Neural crest cell (in vitro differentiated cells): Measurements from ENCODE around the gene LDLRAD3. TPM values are rescaled to one million over a fixed set of nuclear protein-coding genes. Genes with fewer than 3 reads are reported as not detected.

Experiments
- DNase-seq: peaks from one replicate; pipeline ENCODE4 v3.0.0; 2021; ENCODE audit warnings: low read depth, mixed read lengths, low spot score
- H3K27ac Mint-ChIP-seq: one replicate; pipeline ENCODE4 v1.8.0; 2021; ENCODE audit warnings: mild to moderate bottlenecking, mixed read lengths; ENCODE audit not compliant: unreplicated experiment
- H3K27me3 Mint-ChIP-seq: 2 replicates; pipeline ENCODE4 v1.8.0; 2021; ENCODE audit warnings: low read depth, mild to moderate bottlenecking, mixed read lengths
- H3K36me3 Mint-ChIP-seq: 2 replicates; pipeline ENCODE4 v1.8.0; 2021; ENCODE audit warnings: low read depth, mild to moderate bottlenecking, mixed read lengths
- H3K4me1 Mint-ChIP-seq: 2 replicates; pipeline ENCODE4 v1.8.0; 2021; ENCODE audit warnings: mixed read lengths
- H3K4me3 Mint-ChIP-seq: one replicate; pipeline ENCODE4 v1.8.0; 2021; ENCODE audit warnings: mild to moderate bottlenecking, mixed read lengths
- H3K9me3 Mint-ChIP-seq: 2 replicates; pipeline ENCODE4 v1.8.0; 2021; ENCODE audit warnings: mixed read lengths
- CTCF ChIP-seq: fragments of 200-600 bp; sonication (generic); conservative IDR thresholded peaks from 2 replicates; pipeline ENCODE4 v1.5.0; 2021; ENCODE audit warnings: antibody characterized with exemption, mild to moderate bottlenecking
- total RNA-seq: library from RNA; stranded (reverse); gene quantifications from 2 replicates; pipeline ENCODE4 v1.2.1, GENCODE V29; 2021

Gene LDLRAD3
- total RNA-seq, 1 donor from 2014 or later, result 30.1 TPM

DNA sequence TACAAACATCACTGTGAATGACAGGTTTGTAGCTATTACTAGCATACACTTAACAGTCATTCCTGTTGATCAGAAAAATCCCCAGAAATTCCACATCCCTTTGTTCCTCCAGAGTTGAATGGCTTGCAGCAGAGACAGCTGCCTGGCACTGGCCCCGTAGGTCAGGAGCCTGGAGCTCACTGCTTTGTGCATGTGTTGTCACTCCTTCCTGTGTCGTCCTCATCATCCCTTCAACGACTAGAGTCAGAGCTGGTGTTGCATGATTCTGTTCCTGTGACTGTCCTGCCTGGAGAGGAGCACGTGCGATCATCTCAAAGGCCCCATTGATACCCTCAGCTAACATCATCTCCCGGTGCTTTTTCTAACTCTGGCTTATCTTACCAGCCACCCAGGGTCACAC, 58.3 kb downstream of the LDLRAD3 start:
- Mint-ChIP-seq H3K27ac (peak overlapping the region; percentile 99), H3K36me3 (peaks cover 30% of the 10 kb centered on the region), H3K27me3 (no peaks in the 10 kb centered on the region), H3K4me3 (peak overlapping the region; percentile 59), H3K9me3 (peaks cover 12% of the 10 kb centered on the region), H3K4me1 (peaks cover 61% of the 10 kb centered on the region)
- DNase-seq, result peak; percentile 47
- no peak for TF ChIP-seq CTCF

DNA sequence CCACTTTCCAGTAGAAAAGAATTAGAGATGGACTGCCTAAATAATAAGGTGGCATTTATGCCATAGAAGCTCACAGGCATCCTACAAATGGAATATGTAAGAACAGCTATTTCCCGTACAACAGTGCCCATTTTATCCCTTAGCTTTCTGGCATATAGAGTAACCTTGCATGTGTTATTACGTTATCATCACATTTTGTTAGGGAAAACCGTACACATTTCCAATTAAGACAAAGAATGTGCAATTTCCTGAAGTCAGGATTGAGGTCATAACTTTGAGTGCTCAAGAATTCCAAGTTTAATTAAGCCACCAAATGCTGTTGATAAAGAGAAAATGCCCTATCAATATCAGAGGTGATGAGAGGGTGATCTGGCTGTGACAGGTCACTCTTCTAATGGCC, 58.9 kb downstream of the LDLRAD3 start:
- DNase-seq, result no peak
- H3K4me1 Mint-ChIP-seq, result peaks cover 66% of the 10 kb centered on the region
- peak overlapping the region; percentile 99 for H3K27ac Mint-ChIP-seq

GRCh38 chr11:36006556-36006955, 62.7 kb downstream of the LDLRAD3 start:
- Mint-ChIP-seq H3K4me1 (peaks cover 51% of the 10 kb centered on the region), H3K36me3 (peaks cover 23% of the 10 kb centered on the region), H3K27me3 (no peaks in the 10 kb centered on the region), H3K27ac (no peak overlapping the region), H3K4me3 (no peak overlapping the region), H3K9me3 (peaks cover 12% of the 10 kb centered on the region)
- no peak for DNase-seq
- TF ChIP-seq CTCF, result no peak

More for the DNA sequence above, 58.9 kb downstream of the LDLRAD3 start:
- Mint-ChIP-seq H3K9me3 (peaks cover 12% of the 10 kb centered on the region), H3K36me3 (peaks cover 27% of the 10 kb centered on the region), H3K27me3 (no peaks in the 10 kb centered on the region), H3K4me3 (no peak overlapping the region)
- no peak for TF ChIP-seq CTCF

DNA sequence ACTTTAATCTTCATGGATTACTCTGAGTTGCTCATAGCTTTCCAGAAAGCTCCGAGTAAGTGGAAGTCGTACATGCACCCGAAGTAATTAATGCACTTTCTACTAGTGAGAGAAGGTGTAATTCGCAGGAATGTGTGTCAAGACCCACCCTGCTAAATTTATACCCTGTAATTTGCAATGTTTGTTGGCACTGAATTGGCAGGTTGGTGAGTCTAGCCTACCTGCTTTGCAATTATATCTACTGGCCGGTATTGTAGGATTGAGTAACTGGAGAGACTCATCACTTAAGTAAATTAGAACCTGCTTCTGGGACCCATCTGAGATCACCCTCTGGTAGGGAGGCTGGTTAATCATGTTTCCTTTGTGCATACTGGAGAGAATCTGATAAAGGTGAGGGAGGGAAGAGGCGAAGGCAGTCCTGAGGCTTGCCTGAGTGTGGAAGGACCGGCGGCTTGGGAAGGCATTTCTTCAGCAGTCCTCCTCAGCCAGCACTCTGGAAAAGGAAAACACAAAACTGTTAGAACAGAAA, 63.3 kb downstream of the LDLRAD3 start:
- Mint-ChIP-seq H3K36me3 (peaks cover 23% of the 10 kb centered on the region), H3K27ac (no peak overlapping the region)

DNA sequence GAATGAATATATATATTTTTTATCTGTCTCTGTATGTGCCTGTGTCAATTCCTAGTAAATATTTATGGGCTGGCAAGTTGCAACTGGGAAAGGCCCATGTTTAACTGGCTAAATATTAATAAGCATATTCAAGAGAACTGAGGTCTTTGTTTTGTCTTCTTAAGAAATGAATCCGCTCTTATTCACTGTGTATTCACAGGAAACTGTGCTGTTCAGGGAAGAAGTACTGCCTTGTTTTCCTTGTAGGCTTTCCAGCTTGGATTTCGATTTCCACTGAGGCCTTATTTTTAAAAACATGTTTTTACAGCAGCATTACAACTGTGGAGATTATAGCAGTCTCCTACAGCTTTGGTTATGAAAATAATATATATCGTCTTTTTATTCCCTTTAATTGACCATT, 64.7 kb downstream of the LDLRAD3 start:
- no peak for DNase-seq
- H3K4me1 Mint-ChIP-seq, result peaks cover 40% of the 10 kb centered on the region
- H3K27me3 Mint-ChIP-seq, result no peaks in the 10 kb centered on the region
- H3K9me3 Mint-ChIP-seq, result peaks cover 9% of the 10 kb centered on the region
- no peak for TF ChIP-seq CTCF
- peaks cover 19% of the 10 kb centered on the region for H3K36me3 Mint-ChIP-seq
- peak overlapping the region; percentile 79 for H3K27ac Mint-ChIP-seq
- no peak overlapping the region for H3K4me3 Mint-ChIP-seq

More for the DNA sequence above, 63.3 kb downstream of the LDLRAD3 start:
- Mint-ChIP-seq H3K27me3 (no peaks in the 10 kb centered on the region), H3K4me3 (no peak overlapping the region), H3K9me3 (peaks cover 12% of the 10 kb centered on the region), H3K4me1 (peaks cover 47% of the 10 kb centered on the region)
- TF ChIP-seq CTCF, result no peak
- DNase-seq, result no peak
